GM12892 (cell line): ENCODE results near the gene SH2B3.

Experiments
- POLR2A ChIP-seq: IDR thresholded peaks from 2 replicates; pipeline ENCODE4 v1.6.1; 2011; ENCODE audit warnings: low read depth, low read length, control low read depth
- POLR2AphosphoS5 ChIP-seq: IDR thresholded peaks from 2 replicates; pipeline ENCODE4 v1.6.1; 2011; ENCODE audit warnings: low read depth, low read length, control low read depth

GRCh38 chr12:111368788-111369495 lies 36.8 kb upstream of the SH2B3 start, which contains the start of gene PHETA1:
- TF ChIP-seq POLR2AphosphoS5 (no peak), POLR2A (no peak; the same call in 1 of the 2 replicates)
